ENCODE results near the gene LRRFIP2.
"Not testable (repeated sequence)": the region's sequence is repeated elsewhere in the genome, so short reads cannot be mapped to it uniquely, and the experiment has no call there.

LRRFIP2 gene

DNA sequence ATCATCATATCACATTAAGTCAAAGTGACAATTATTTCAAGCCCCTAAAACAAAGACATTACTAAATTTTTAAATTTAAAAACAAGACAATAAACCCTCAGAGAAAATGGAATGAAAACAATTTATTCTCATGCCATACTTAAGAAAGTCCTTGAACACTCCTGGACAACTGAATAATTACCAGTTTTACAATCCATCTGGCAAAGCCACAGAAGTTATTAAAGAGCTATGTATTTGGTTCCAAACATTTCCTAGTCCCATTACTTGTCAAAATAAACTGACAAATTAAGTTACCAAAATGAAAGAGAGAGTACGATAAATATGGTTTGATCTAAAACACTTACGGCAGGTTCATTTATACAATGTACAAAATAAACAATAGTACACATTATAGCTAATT is 63.2 kb downstream of the LRRFIP2 start:
- DNase-seq: no peak

DNA sequence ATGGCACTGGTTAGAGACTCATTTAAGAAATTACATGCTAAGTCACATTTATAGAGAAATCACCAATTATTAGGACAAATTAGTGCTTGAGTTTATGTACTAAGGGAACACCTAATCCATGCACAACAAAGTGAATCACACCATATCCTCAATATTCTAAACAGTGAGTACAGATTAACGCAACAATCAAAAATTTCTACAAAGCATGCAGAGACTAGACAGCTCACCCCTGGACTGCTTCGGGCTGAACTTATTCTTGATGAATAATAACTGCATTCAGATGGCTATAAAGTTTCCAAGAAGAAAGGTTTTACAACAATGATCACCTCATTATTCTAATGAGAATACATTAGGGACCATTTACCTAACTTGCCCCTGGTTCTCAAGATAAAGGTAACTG is 66.5 kb downstream of the LRRFIP2 start:
- DNase-seq: no peak

DNA sequence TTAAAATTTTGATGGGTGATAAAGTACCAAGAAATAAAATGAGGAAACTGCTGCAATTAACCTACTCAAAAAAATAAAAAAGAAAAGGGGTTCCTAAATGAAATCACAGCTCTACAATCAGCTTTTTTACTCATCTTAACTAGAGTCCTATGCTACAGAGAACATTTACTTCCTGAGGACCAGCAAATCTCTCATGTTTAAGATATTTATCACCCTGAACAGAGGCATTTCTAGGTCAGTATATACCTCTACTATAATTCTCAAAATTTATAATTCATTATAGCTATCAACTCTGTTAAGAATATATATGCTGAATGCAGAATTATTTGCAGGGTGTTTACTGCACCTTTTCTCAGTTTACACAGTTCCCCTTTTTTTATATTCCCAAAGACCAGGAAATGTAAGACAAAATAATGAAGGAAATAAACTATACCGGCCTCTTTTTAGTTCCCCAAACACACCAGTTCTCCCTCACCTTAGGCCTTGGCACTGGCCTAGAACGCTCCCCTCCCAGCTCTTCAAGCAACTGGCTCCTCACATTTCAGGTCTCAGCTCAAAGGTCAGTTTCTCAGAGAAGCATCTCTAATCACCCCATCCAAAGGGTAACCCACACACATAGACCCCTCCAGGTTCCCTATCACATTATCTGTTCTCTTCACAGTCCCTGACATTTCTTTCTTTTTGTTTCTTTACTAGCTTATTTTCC is 71.1 kb downstream of the LRRFIP2 start:
- no peak for DNase-seq

DNA sequence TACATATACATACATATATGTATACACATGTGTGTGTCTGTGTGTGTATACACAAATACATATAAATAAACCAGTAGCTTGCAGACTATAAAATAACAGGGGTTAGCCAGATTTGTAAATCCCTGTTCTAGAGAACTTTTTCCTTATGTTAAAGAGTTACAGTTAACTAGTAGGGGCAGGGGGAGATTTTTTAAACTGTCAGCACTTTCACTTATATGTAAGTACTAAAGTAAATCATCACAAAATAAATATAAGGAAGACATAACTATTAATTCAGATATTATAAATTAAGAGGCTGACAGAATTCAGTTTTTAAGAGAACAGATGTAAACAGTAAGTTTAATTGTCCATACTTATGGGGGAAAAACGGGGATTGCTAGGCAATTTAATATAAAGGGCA is 74.0 kb downstream of the LRRFIP2 start:
- no peak for DNase-seq

DNA sequence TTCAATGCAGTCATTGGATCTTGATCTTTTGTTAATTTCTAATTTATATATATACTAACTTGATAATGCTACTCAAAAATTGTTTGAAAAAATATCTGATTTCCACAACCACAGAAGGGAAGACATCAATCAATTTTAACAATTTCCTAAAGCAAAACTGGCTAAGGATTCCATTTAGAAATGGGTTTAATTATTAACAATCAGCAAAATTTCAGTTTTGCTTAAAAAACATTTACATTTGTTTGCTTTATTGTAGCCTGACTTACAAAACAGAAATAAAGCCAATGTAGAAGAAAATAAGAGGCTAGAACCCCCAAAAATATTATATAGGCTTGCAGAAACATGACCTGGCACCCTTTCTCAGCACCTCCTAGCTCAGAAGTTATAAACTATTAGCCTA is 74.9 kb downstream of the LRRFIP2 start:
- no peak for DNase-seq

DNA sequence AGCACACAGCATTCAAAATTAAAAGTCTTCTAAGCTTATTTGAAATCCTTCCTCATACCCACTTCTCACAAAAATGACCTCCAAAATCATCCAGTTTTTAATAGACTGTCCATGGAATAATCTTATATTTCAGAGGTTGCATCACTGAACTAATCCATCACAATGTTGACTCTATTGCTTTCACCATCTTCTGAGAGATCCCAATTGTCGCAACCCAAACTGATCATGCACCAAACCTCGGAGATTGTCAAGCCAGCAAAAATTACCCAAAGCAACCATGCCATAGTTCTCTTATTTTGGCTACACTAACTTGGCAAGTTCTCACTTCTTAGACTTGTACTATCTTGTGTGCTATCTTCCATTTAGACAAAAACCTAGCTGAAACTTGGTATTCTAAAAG is 75.5 kb downstream of the LRRFIP2 start:
- DNase-seq: no peak

DNA sequence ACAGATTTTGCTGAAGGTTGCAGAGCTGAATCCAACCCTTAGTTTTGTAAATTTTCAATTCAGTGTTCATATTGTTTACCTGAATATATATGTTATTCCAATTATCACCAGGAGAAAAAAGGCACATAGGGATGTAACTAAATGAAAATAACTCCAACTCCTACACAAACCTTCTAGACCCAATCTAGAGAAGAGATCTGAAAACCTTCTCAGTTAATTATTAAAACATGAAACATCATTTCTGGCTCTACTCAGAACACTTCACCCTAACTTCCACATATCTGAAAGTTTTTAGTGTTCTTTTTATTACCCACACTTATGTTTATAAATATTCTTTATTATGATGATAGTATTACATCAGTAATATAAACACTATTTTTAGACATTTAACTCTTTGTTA is 76.6 kb downstream of the LRRFIP2 start:
- no peak for DNase-seq

DNA sequence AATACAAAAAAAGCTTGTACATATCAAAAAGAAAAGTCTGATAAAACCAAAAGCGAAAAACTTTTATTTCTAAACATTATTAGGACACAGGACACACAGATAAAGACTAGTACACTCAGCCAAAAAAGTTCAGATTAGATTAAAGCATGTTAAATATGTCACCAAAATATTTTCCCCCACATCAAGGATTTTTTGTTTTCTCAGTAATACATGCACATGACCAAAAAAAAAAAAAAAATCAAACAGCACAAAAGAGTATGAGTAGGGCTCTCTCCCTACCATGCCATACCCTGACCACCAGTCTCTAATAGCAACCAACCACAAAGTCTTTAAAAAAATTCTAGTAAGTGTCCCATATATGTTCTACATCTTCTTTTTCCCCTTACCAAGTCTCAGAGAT is 77.4 kb downstream of the LRRFIP2 start:
- DNase-seq: no peak

DNA sequence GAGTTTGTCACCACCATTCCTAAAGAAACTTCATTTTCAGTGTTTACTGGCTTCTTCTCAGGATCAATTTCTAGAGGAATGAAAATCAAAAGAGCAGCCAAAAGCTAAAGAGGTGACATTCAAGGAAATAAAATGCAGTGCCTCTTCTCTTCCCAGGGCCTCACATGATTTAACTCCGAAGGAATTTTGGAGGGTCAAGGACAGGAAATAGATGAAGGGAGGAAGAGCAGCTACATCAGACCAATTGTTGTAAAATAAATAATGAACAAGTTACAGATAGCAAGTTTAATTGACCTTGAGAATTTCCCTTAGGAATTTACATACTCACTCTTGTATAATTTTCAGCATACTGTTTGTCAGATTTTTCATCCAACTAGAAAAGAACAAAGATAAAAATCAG is 78.1 kb downstream of the LRRFIP2 start:
- DNase-seq: no peak

DNA sequence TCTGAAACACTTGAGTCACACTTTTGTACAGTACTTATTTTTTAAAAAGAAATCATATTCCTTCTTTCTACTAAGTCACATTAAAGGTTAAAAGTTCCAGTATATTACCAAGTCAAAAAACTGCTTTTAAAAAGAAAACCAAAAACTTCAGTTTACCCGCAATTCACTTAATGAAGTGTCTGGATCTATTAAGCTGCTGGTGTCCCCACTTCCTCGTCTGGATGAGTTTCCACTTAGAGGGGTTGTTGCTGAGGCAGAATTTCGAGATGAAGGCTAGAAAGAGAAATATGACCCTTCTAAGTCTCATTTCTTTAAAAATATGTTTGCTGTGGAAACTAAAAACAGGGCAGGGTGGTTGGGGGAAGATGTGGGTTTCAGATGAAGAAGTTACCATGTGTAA is 79.7 kb downstream of the LRRFIP2 start:
- no peak for DNase-seq

DNA sequence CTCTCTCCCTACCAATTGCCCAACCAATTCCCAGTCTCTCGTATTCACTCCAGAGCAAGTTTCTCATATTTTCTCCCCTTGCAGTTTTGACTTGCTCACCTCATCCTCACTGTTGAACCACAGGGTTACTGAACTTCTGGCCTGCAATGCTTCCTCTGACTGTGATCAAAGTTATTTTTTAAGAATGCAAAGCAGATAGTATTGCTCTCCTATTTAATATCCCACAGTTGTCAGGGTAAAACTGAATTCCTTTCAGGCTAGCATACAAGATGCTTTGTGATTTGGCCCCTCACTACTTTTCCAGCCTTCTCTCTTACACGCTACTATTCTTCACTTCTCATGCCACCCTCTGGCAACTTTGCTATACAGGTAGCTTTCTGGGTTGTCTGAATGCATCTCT is 80.9 kb downstream of the LRRFIP2 start:
- DNase-seq: no peak

DNA sequence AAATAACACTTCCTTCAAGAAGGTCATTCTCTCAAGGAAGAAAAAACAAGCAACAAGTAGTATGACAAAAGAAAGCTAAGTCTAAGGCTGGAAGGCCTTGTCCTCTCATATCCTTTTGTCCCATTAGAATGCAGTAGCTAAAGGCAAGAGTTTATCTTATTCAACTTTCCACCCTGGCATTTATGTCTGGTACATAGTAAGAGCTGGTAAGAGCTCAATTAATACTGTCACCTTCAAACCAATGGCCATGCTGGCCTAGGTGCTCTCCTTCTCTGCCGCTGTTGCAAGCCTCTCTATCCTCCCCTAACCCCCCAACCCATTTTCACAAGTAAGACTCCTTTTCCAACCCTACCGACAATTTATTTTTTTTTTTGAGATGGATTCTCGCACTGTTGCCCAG is 81.9 kb downstream of the LRRFIP2 start:
- DNase-seq: no peak

DNA sequence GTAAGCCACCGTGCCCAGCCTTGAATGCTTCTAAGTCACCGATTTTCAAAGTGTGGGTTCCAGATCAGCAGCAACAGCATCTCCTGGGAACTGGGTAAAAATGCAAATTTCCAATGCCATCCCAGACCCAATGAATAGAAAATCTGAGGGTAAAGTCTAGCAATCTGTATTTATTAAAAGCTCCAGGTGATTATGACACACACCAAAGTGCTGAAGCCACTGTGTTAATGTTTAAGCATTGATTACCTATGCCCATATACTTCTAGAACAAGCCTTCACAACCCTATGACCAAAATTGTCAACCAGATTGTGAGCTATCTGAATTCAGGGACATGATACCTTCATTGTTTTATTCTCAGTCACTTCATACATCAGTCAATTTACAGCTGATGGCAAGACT is 86.5 kb downstream of the LRRFIP2 start:
- DNase-seq: no peak

DNA sequence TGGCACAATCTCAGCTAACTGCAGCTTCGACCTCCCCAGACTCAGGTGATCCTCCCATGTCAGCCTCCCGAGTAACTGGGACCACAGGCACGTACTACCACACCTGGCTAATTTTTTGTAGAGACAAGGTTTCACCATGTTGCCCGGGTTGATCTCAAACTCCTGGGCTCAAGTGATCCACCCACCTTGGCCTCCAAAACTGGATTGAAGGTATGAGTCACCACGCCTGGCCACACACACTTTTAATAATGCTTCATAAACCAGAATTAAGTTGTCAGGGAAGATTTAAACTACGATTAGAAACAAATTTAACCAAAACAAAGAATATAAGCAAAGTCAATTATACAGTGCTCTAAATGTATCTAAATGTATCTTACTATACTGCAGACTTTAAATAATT is 87.5 kb downstream of the LRRFIP2 start:
- no peak for DNase-seq

DNA sequence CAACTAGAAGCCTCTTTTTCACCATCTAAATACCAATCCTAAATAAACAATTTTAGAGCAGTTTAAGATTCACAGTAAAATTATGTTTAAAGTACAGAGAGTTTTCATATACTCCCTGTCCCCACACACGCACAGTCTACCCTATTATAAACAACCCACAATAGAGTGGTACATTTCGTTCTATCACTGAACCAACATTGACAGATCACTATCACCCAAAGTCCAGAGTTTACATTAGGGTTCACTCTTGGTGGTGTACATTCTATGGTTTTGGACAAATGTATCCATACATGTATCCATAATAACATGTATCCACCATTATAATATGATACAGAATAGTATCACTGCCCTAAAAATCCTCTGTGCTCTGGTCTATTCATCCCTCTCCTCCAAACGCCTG is 92.1 kb downstream of the LRRFIP2 start:
- no peak for DNase-seq

DNA sequence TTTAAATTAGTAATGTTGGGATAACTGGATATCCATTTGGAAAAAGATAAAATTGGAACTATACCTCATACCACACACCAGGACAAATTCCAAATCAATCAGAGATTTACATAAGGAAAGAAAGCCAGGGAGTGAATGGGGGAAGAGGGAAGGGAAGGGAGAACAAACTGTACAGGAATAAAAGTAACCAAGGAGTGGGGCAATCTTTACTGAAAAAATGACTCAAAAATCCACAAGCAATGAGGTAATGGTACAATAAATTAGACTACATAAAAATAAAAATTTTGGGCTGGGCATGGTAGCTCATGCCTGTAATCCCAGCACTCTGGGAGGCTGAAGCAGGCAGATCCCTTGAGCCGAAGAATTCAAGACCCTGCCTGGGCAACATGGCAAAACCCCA is 98.4 kb downstream of the LRRFIP2 start:
- no peak for DNase-seq

DNA sequence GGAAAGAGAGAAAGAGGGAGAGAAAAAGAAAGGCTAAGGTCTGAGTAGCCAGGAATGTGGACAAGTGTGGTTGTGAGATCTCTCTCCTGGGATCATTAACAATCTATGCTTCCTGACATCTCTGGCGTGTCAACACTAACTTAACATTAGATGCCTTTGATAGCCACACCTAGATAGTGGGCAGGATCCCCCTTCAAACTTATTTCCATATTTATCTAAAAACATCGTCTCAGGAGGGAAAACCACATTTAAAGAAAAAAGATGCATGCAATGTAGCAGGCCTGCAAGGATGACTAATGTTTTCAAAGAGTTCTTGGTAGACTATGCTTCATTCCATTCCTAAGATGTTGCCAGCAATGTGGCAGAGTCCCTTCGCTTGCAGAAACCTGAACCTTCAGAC is 100.2 kb downstream of the LRRFIP2 start:
- DNase-seq: no peak

DNA sequence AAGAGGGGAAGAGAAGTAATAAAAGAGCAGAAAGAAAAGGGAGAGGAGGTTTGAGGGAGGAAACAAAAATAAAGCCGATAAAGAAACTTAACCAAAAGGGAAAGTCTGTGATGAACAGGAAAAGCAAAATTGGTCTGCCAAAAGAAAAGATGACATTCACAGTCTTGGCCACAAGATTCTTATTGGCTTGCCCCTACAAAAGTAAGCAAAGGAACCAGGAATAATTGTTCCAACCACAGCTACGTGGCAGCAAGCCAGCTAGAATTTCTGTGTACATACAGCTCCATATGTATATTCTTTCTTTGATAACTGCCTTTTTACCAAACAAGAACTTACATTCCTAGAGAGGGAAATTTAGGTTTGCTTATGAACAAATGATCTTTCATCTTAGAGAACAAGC is 101.5 kb downstream of the LRRFIP2 start:
- no peak for DNase-seq

DNA sequence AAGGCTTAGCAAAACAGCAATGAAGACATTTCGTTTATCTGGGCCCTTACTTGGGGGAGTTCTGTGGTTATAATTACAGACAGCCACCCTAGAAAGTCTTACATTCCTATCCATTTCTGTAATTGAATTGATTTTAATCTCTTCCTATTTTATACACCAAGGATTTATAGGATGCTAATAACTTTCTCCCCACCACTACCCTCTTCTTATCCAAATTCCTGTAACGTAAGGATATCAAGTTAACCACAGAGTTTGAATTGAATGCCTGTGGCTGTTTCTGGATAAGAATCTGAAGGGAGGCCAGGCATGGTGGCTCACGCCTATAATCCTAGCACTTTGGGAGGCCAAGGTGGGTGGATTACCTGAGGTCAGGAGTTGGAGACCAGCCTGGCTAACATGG is 102.5 kb downstream of the LRRFIP2 start:
- DNase-seq: no peak

DNA sequence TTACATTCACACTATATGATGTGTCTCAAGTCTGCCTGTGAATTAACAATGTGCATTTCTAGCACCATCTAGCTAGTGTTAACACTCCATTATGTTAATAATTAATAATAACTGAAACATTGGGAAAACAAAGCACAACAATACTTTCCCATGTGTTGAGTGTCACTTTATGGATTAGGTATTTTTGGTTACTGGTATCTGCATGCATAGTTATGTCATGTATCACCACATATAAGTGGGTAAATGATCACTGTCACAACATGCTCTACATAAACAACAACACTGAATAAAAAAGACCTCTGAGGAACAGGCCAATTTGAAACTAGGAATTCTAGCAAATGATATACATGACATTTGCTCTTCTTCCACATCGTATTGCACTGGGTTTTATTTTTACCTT is 106.4 kb downstream of the LRRFIP2 start:
- DNase-seq: no peak

DNA sequence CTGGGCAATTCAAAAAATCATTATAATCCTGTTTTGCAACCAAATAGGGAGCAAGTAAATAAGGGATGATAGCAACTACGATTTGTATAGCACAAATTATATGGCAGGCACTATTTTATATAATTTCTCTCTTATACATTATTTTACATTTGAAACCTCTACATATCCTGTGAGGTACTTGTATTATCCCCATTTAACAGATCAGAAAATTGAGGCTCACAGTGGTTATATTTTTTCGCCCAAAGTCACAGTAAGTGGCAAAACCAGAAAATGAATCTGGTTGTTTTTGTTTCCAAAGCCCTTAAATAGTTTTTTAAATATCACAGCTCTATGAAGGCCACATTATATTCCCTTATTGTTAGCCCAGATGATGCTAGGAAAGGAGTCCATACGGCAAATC is 106.8 kb downstream of the LRRFIP2 start:
- no peak for DNase-seq

DNA sequence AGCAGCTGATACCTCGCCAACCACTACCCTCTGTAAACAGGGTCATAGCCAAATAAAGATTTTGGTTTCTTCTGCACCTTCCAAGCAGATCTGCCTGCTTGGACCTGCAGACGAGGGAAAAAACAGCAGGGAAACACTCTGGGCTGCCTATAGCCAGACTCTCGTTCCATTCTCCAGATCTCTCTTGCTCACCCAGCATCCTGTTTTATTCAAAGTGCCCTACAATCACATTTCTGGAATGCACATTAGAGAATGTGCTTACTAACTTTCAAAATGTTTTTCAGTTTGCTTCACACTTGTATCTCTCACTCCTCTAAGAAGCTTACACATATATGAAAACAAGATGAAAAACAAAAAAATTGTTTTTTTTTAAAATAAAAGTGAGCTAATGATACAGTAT is 109.6 kb downstream of the LRRFIP2 start:
- no peak for DNase-seq

DNA sequence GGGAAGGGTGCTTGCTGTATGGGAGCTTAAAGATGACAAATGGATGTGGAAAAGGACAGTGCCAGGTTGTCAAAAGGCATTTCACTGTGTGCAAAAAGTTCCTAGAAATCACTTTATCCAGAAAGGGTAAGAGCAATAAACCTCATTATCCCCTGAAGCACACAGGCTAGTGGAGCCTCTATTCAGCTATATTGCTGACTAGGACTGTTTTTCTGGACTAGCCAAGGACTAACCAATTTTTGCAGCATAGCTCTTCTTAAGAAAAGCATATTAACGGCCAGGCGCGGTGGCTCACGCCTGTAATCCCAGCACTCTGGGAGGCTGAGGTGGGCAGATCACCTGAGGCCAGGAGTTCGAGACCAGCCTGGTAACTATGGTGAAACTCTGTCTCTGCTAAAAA is 116.3 kb downstream of the LRRFIP2 start:
- no peak for DNase-seq

DNA sequence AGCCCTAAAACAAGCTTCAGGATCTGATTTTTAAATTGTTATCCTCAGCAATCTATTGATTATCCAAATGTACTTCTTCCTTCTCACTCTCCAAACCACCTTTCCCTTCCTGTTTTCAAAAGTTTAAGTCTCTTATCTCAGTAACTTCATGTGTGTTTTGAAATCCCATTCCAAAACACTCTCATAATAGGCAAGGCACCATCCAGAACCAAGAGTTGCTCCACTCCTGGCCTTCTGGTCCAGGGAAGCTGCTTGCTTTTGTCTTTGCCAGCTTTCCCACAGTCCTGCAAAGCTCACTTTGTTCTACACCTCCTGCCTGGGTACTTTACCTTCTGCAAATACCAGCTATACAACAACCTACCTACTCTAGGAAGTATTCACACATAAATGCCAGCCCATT is 117.6 kb downstream of the LRRFIP2 start:
- DNase-seq: no peak

DNA sequence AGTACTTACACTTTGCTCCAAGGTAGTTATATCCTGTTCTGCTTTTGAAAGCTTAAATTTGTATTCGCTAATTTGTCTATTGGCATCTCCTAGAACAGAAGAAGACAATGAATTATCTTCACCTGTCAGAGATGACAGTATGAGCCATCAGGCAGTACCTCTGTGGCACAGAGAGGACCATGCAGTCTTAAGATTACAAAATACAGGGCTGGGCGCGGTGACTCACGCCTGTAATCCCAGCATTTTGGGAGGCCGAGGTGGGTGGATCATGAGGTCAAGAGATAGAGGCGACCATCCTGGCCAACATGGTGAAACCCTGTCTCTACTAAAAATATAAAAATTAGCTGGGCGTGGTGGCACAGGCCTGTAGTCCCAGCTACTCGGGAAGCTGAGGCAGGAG is 119.3 kb downstream of the LRRFIP2 start:
- DNase-seq: not testable (repeated sequence)

DNA sequence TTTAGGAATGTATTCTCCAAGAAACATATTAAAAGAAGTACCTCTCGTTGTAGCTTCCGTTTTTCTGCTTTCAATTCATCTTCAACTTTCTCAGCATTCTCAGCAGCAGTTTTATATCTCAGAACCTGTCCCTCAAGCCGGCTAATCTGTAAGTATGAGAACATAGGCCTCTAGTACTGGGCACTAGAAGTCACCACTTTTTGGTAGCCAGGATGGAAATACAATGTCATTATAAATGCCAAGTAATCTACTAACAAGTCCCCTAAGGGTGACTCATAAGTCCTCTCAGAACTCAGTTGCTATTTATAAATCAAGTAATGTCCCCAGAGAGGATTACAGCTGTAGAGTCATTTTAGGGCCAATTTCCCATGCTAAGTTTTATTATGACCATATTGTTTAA is 120.0 kb downstream of the LRRFIP2 start:
- DNase-seq: no peak

All from activated CD4-positive, alpha-beta T cell treated with anti-CD3 and anti-CD28 coated beads for 1 hour (primary cell).